Gastrocnemius medialis (tissue), 4 donors: ENCODE data around the gene SHKBP1.

ENCODE experiments used
- CTCF ChIP-seq, 5 experiments: fragments of 450-650 bp in 3 of 5; fragments of 200-600 bp in 2 of 5; sonication (generic) in 2 of 5; IDR thresholded peaks in 4 of 5; conservative IDR thresholded peaks in 1 of 5; 1 replicate in 4 of 5; 2 replicates in 1 of 5; pipeline ENCODE4 v1.5.1; 2016 to 2019; ENCODE audit warnings: antibody characterized with exemption in 5 of 5, mild to moderate bottlenecking in 3 of 5, moderate library complexity in 3 of 5
- POLR2A ChIP-seq, 2 donors: fragments of 450-650 bp; IDR thresholded peaks; one replicate each; pipeline ENCODE4 v1.6.1; 2017; ENCODE audit warnings: antibody characterized with exemption in 2 of 2, mild to moderate bottlenecking in 2 of 2, moderate library complexity in 2 of 2

DNA sequence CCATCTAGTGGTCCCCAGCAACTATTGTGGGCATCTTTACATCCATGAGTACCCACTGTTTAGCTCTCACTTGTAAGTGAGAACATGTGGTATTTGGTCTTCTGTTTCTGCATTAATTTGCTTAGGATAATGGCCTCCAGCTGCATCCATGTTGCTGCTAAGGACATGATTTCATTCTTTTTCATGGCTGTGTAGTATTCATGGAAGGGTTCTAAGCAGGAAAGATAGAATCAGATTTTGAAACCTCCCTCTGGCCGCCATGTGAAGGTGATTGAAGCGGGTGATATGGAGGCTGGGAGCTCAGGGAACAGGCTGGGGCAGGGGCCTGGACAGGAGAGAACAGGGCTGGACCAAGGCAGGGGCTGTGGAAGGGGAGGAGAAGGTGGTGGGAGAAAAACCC lies 44.6 kb downstream of the SHKBP1 start:
- TF ChIP-seq CTCF (IDR thresholded peaks at IDR 0.05 in 4 of 5, conservative IDR thresholded peaks at IDR 0.05 in 1 of 5) (no peak), POLR2A (IDR thresholded peaks at IDR 0.05) (no peak)
